ENCODE results near the gene ALOXE3.
A peak's percentile ranks its signal among the peaks of the same experiment; 100 is the strongest.

The ALOXE3 gene

GRCh38 chr17:8141741-8142140, 23.4 kb upstream of the ALOXE3 start:
- DNase-seq: no peak

DNA sequence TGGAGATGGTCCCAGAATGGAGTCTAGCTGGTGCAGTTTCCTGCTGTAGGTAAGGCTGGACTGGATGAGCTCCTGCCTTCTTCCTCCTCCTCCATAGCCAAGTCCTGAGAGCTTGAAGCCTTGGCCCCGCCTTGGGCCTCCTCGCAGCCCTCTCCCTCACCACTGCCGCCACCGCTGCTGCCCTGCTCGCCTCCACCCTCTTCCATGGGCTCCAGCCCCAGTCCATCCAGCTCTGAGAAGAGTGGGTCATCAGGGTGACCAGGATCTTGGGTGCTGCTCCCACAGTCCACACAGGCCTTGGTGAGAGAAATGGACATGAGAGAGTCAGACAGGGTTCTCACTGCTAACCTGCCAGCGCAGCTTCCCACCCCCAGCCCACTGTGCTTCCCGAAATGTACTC, 22.7 kb upstream of the ALOXE3 start:
- DNase-seq: no peak

DNA sequence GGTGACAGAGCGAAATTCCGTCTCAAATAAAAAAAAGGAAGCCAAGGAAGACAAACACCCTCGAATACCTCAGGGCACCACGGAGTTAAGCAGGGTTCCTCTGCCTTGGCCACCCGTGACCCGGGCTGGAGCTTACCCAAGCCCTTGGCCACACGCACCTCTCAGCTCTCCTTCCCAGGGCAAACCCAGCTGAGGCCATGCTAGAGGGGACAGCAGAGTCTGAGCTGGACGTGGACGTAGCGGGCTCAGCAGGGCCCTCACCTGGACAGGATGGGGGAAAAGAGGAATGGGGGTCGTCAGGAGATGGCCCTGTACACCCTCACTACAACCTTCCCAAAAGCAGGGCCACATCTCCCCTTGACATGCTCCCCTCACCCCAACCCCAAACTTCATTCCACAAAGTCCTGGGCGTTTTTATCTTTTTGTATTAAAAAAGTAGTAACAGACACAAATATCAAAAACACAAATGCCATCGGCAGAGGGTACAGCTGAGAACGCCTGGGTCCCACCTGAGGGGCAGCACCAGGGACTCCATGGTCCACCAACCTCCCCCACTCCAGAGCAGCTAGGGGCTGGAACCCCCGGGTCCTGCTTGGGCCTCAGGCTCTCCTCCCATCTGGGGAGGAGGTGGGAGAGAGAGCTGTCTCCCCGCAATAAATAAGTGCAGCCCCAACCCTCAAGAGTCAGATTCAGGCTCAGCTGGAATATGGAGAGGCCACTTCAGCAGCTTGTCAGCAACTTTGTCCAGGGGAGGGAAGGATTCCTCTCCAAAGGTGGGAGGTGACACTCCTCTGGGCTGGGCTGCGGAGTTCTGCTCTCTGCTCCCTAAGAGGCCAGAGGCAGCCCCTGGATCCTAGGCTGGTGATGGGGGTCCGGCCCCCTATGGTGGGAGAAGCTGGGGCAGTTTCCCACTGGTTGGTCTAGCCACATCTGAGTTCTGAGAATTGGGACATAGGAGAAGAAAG, 22.0 kb upstream of the ALOXE3 start:
- no peak for DNase-seq

DNA sequence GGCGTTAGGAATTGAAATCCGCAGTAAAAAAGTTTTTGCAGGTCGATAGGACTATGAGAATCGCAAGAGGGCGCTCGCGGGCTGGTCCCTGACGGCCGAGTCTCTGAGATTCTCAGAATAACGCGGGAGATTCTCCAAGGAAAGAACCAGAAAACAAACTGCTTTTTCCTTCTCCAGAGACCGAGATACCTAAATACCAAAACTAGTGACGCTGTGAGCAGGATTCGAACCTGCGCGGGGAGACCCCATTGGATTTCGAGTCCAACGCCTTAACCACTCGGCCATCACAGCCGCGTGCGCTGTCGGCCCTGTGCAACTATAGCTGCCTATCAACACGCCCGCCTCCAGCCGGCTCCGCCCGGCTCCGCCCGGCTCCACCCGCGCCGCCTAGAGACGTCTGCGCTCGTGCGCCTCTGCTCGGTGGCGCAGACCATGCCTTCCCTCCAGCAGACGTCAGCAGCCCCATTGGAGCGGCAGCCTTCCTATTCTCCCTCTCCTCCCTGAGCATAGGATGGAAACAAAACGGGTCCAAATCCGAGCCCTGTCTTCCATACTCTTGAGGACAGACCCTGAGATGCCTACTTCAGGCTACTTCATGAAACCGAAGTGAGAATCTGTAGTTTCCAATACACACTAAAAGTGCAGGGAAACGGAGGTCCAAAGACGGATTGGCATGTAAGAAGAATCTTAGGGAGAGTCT, 20.5 kb upstream of the ALOXE3 start:
- peak; percentile 98 for DNase-seq

GRCh38 chr17:8138374-8138671, 20.0 kb upstream of the ALOXE3 start:
- no peak for DNase-seq

DNA sequence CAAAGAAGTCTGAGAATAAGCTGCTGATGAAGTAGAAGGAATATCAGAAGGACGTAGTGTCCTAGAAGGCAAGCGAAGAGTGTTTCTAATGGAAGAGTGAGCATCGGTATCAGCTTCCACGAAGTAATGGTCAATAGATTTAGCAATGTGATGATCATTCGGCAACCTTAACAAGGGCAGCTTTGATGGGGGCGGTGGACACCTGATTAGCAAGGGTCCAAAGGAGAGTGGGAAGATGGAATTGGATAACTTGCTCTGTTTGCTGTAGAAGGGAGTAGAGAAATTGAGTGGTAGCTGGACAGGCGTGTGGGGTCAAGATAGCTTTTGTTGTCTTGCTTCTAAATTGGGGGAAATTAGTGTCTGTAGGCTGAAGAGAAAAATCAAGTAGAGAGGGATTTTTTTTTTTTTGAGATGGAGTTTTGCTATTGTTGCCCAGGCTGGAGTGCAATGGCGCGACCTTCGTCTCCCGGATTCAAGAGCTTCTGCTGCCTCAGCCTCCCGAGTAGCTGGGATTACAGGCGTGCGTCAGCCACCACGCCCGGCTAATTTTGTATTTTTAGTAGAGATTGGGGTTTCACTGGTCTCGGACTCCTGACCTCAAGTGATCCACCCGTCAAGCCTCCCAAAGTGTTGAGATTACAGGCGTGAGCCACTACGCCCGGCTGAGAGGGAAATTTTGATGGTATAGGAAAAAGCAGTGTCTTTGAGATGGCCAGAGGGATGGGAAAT, 19.5 kb upstream of the ALOXE3 start:
- no peak for DNase-seq

DNA sequence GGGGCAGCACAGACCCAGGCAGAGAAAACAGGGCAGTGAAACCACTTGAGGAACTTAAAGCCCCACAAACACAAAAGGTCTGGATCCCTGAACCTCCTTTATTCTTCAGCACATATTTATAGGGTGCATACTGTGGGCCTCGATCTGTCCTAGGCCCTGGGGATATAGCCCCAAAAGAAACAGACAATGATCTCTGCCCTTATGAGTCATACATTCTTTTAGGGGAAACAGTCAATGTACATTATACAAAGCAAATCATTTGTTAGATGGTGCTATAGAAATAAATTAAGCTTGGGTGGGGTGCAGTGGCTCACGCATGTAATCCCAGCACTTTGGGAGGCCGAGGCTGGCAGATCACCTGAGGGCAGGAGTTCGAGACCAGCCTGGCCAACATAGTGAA, 15.6 kb upstream of the ALOXE3 start:
- no peak for DNase-seq

DNA sequence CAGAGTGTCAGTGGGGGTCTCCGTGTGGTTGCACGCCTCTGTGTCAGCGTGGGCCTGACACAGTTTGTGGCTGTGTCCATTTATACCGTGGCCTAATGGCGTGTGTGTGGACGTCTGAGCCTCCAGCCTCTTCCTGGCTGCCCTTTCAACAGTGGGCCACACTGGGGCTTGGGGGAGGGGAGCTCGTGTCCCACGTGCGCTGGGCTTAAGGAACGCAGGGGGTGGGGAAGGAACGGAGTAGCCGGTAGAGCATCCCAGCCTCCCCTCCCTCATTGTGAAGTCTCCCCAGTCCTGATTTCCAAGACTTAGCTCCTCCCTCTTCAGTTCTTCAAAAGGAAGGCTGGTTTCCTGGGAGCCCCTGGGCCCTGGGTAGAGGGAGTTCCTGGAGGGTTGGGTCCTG, 15.1 kb upstream of the ALOXE3 start:
- no peak for DNase-seq

DNA sequence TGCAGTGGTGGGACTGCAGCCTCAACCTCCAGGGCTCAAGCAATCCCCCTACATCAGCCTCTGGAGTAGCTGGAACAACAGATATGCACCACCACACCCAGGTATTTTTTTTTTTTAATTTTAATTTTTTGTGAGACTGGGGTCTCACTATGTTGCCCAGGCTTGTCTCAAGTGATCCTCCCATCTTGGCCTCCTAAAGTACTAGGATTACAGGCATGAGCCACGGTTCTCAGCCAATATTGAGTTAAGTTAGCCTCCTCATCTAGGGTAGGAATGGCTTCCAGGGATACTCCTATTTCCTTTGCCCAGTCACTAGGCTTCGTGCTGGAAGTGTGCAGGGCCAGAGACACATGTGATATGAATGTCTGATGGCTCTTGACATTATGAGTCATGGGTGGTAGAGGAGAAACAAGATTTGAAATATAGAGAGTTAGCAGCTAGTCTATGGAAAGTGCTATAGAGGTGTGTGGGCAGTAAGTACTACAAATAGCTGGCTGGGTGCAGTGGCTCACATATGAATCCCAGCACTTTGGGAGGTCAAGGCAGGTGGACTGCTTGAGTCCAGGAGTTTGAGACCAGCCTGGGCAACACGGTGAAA, 13.6 kb upstream of the ALOXE3 start:
- DNase-seq: no peak

- no peak for DNase-seq
These were observed 9.9 kb upstream of the ALOXE3 start for GRCh38 chr17:8128125-8128784.

GRCh38 chr17:8126491-8127066, 8.3 kb upstream of the ALOXE3 start:
- DNase-seq: no peak

- no peak for DNase-seq
These were observed 7.7 kb upstream of the ALOXE3 start for GRCh38 chr17:8125947-8126490.

DNA sequence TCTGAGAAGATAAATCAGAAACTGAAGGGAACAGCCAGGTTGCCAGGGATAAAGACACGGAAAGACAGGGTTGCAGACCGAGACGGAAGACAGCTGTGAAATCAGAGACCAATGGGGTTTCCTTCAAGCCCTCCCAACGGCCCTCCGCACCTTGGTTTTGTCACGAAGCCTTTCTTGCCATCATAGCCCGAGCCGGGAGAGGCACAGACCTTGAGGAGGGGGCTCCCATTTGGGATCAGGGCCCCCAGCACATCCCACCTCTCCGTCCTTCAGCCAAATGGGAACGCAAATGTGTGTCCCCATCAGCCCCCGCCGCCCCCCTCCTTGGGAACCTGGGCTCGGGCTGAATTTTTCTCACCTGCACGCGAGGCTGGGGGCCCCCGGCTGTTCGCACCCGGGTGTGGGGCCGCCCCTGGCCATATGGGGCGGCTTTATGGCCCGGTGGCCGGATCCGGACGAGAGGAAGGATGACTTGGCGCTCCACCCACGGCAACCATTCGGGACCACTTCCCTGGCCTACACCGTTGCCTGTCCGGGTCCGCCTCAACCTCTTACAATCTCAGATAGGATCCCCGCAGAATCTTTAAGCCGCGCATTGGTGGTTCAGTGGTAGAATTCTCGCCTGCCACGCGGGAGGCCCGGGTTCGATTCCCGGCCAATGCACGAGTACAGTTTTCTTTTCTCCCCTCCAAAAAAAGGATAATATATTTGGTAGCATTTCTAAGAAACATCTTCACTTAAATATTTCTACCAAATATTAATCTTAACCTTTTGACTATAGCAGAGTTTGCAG, 7.0 kb upstream of the ALOXE3 start:
- peak; percentile 90 for DNase-seq

DNA sequence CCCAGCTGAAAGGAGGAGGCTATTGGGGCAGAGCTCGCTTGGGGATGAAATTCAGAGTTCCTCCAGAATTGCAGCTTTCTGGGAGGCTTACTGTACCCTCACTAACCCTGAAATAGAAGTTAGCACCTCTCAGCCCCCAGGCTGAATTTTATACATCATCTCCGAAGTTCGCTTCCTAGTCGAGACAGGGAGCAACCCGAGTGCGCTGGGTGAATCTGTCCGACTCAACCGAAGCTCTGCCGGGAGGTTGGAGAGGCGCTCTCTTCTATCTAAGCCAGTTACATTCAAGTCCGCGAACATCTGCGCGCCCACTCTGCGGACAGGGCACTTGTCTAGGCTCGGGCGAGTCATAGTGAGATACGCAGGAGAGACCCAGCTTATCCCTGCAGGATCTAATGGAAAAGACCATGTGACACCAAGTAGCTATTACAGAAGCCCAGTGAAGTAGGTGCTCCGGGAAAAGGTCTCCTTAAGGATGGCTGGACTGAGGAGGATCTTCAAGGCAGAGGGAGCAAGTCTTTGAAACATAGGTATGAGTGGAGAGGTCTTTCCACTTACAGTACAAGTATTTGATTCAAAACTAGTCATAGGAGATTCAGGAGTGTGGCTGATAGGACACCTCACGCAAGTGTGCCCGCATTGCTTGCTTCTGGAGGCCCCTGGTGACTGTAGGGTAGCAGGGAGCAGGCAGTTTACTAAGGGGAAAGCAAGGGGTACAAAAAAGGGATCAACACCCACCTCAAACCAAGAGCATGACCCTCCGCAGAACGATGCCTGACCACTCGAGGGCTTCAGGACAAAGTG, 6.2 kb upstream of the ALOXE3 start:
- peak; percentile 31 for DNase-seq

- no peak for DNase-seq
These were observed 5.5 kb upstream of the ALOXE3 start, which contains the start of gene HES7 for GRCh38 chr17:8123695-8124349. Gene HES7 (minus strand): TSS chr17:8124106. CDS start chr17:8124084, 22 bp downstream.

DNA sequence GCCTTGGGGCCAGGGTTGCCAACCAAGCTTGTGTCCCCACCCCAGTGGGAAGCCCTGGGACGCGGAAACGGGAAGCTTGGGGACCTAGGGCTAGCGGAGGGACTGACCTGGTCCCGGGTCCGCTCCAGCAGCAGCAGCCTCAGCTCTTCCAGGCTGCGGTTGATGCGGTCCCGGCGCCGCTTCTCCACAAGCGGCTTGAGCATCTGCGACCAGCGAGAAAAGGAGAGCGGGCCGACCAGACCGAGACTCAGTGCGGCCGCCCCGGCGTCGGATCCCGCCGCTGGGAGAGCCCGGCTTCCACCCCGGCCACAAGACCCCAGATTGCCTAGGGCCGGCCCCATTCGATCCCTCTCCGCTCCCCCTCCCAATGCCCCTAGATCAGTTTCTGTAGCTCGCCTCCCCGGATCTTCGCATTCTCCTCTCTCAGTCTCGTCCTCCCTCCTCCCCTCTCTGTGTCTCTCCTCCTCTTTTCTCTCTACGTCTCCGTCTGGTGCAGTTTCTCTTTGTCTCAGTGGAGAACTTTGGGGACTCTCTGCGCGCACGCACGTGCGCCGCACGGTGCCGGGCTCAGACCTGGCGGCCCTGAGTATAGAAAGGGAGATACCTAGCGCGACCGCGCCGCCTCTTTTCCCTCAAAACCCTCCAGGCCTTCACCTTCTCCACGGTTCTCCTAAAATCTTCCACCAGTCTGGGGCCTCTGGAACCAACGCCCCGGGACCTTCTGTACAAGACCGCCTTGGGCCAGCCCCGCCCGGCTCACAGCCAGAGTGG, 4.8 kb upstream of the ALOXE3 start:
- DNase-seq: peak; percentile 53

- no peak for DNase-seq
These were observed 4.2 kb upstream of the ALOXE3 start for GRCh38 chr17:8122422-8122923.

GRCh38 chr17:8121681-8122421, 3.5 kb upstream of the ALOXE3 start:
- peak; percentile 63 for DNase-seq
